GM23338 (cell line): ENCODE data around the gene MAP2K3. TPM values are rescaled to one million over a fixed set of nuclear protein-coding genes. Genes with fewer than 3 reads are reported as not detected.

Experiments
- ATAC-seq: fragments of 200-7000 bp; cut with Tn5 transposase; 3 replicates; pipeline ENCODE4 v1.9.1; 2020
- DNase-seq: peaks from one replicate; pipeline ENCODE4 v3.0.0-alpha.2; 2015; ENCODE audit warnings: low spot score
- H2AFZ ChIP-seq: fragments of 200-600 bp; sonication (generic); 2 replicates; pipeline ENCODE4 v1.8.0; 2016; ENCODE audit warnings: antibody characterized with exemption, mild to moderate bottlenecking, moderate library complexity
- H3F3A ChIP-seq: fragments of 200-600 bp; sonication (generic); replicated peaks from 2 replicates; pipeline ENCODE4 v1.8.0; 2017; ENCODE audit warnings: antibody characterized with exemption, mixed run types, low read depth
- H3K27ac ChIP-seq: fragments of 200-600 bp; sonication (generic); 2 replicates; pipeline ENCODE4 v1.6.1; 2016; ENCODE audit warnings: low read depth
- H3K27me3 ChIP-seq: fragments of 200-600 bp; sonication (generic); 2 replicates; pipeline ENCODE4 v1.8.0; 2016; ENCODE audit warnings: mild to moderate bottlenecking, mixed run types, moderate library complexity; ENCODE audit not compliant: insufficient read depth
- H3K36me3 ChIP-seq: fragments of 200-600 bp; sonication (generic); 2 replicates; pipeline ENCODE4 v1.8.0; 2016; ENCODE audit warnings: mild to moderate bottlenecking; ENCODE audit not compliant: insufficient read depth
- H3K4me1 ChIP-seq: fragments of 200-600 bp; sonication (generic); 2 replicates; pipeline ENCODE4 v1.8.0; 2016; ENCODE audit warnings: mild to moderate bottlenecking, moderate library complexity; ENCODE audit not compliant: insufficient read depth
- H3K4me2 ChIP-seq: fragments of 200-600 bp; sonication (generic); 2 replicates; pipeline ENCODE4 v1.7.1; 2017; ENCODE audit warnings: mixed run types
- H3K4me3 ChIP-seq: fragments of 200-600 bp; sonication (generic); 2 replicates; pipeline ENCODE4 v1.6.1; 2016; ENCODE audit warnings: mixed run types
- H3K79me2 ChIP-seq: fragments of 200-600 bp; sonication (generic); replicated peaks from 2 replicates; pipeline ENCODE4 v1.8.0; 2017; ENCODE audit warnings: mild to moderate bottlenecking; ENCODE audit not compliant: insufficient read depth
- H3K9me2 ChIP-seq: fragments of 200-600 bp; sonication (generic); 2 replicates; pipeline ENCODE4 v1.8.0; 2017; ENCODE audit not compliant: insufficient read depth
- H4K20me1 ChIP-seq: fragments of 200-600 bp; sonication (generic); replicated peaks from 2 replicates; pipeline ENCODE4 v1.8.0; 2017; ENCODE audit warnings: mild to moderate bottlenecking; ENCODE audit not compliant: insufficient read depth
- H3K27ac Mint-ChIP-seq: 2 replicates; pipeline ENCODE4 v1.8.0; 2020; ENCODE audit warnings: inconsistent platforms, mild to moderate bottlenecking, moderate library complexity, mixed read lengths
- H3K27me3 Mint-ChIP-seq: 3 replicates; pipeline ENCODE4 v1.8.0; 2022; ENCODE audit warnings: low read depth, mild to moderate bottlenecking, moderate library complexity, mixed read lengths, inconsistent platforms; ENCODE audit not compliant: insufficient read depth, poor library complexity
- H3K36me3 Mint-ChIP-seq: 3 replicates; pipeline ENCODE4 v1.8.0; 2021; ENCODE audit warnings: low read depth, mild to moderate bottlenecking, inconsistent platforms, moderate library complexity, mixed read lengths
- H3K4me1 Mint-ChIP-seq: 3 replicates; pipeline ENCODE4 v1.8.0; 2020; ENCODE audit warnings: mild to moderate bottlenecking, inconsistent platforms, mixed read lengths
- H3K4me3 Mint-ChIP-seq: 3 replicates; pipeline ENCODE4 v1.8.0; 2021; ENCODE audit warnings: moderate library complexity, mild to moderate bottlenecking, inconsistent platforms, mixed read lengths
- H3K9me3 Mint-ChIP-seq: 3 replicates; pipeline ENCODE4 v1.8.0; 2020; ENCODE audit warnings: moderate library complexity, mild to moderate bottlenecking, inconsistent platforms, mixed read lengths
- EZH2 ChIP-seq: fragments of 200-600 bp; sonication (generic); IDR thresholded peaks from one replicate; pipeline ENCODE4 v1.8.0; 2017; ENCODE audit warnings: antibody characterized with exemption, mild to moderate bottlenecking, low read depth; ENCODE audit not compliant: unreplicated experiment
- EZH2phosphoT487 ChIP-seq: fragments of 200-600 bp; sonication (generic); IDR thresholded peaks from one replicate; pipeline ENCODE4 v1.8.1; 2018; ENCODE audit warnings: antibody characterized with exemption; ENCODE audit not compliant: unreplicated experiment
- JUNB ChIP-seq: IDR thresholded peaks from one replicate; pipeline ENCODE4 v1.6.1; 2016; ENCODE audit warnings: antibody characterized with exemption; ENCODE audit not compliant: unreplicated experiment
- NANOG ChIP-seq: IDR thresholded peaks from 2 replicates; pipeline ENCODE4 v1.6.1; 2016; ENCODE audit warnings: antibody characterized with exemption, borderline replicate concordance
- POLR2AphosphoS5 ChIP-seq: IDR thresholded peaks from 2 replicates; pipeline ENCODE4 v1.6.1; 2016; ENCODE audit warnings: antibody characterized with exemption, low read depth
- STAT1 ChIP-seq: IDR thresholded peaks from one replicate; pipeline ENCODE4 v1.6.1; 2016; ENCODE audit warnings: antibody characterized with exemption; ENCODE audit not compliant: unreplicated experiment
- ZNF114 ChIP-seq: fragments of 250-450 bp; sonication (Bioruptor Pico); IDR thresholded peaks from 2 replicates; pipeline ENCODE4 v1.5.0; 2020; ENCODE audit warnings: mild to moderate bottlenecking, moderate library complexity
- ZNF331 ChIP-seq: fragments of 250-450 bp; sonication (Bioruptor Pico); IDR thresholded peaks from 2 replicates; pipeline ENCODE4 v1.5.0; 2020; ENCODE audit warnings: low read depth, mild to moderate bottlenecking, moderate library complexity
- polyA plus RNA-seq: library from polyadenylated mRNA; unstranded; fragments of >200 nt; fragmentation: Nextera tagmentation; extraction: Ambion mirVana; gene quantifications from 2 replicates; pipeline ENCODE4 v1.2.1, GENCODE V29; 2016
- total RNA-seq: library from RNA; depleted of rRNA; stranded (reverse); fragments of >200 nt; shearing (Covaris generic); gene quantifications from 2 replicates; pipeline ENCODE4 v1.2.3, GENCODE V29; 2014
- TF ChIP-seq, protein P1 (sequence below): IDR thresholded peaks from one replicate; pipeline ENCODE4 v1.6.1; 2018; ENCODE audit warnings: antibody characterized with exemption; ENCODE audit not compliant: unreplicated experiment
- TF ChIP-seq, protein P2 (sequence below): fragments of 250-450 bp; sonication (Bioruptor Pico); IDR thresholded peaks from 2 replicates; pipeline ENCODE4 v1.5.0; 2020; ENCODE audit warnings: mild to moderate bottlenecking, moderate library complexity

The MAP2K3 gene
- total and polyA plus RNA-seq, 2 experiments from 2014 or later, result 28.5 to 31.7 TPM

DNA sequence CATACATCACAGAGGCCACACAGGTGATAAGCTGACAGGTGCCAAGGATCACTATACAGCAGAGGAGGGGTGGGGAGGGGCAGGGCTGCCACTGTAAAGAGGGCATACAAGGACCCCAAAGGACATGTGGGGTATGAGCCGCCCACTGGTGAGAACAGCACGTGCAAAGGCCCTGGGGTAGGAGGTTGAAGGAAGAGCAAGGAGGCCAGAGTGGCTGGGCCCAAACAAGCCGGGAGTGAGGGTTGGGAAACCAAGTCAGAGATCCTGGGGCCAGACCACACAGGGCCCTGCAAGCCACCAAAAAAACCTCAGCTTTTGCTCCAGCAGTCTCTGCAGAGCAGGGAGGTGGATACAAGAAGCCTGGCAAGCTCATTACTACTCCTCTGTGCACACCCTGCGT, 37.8 kb upstream of the MAP2K3 start (continued):
- TF ChIP-seq, protein P1, sequence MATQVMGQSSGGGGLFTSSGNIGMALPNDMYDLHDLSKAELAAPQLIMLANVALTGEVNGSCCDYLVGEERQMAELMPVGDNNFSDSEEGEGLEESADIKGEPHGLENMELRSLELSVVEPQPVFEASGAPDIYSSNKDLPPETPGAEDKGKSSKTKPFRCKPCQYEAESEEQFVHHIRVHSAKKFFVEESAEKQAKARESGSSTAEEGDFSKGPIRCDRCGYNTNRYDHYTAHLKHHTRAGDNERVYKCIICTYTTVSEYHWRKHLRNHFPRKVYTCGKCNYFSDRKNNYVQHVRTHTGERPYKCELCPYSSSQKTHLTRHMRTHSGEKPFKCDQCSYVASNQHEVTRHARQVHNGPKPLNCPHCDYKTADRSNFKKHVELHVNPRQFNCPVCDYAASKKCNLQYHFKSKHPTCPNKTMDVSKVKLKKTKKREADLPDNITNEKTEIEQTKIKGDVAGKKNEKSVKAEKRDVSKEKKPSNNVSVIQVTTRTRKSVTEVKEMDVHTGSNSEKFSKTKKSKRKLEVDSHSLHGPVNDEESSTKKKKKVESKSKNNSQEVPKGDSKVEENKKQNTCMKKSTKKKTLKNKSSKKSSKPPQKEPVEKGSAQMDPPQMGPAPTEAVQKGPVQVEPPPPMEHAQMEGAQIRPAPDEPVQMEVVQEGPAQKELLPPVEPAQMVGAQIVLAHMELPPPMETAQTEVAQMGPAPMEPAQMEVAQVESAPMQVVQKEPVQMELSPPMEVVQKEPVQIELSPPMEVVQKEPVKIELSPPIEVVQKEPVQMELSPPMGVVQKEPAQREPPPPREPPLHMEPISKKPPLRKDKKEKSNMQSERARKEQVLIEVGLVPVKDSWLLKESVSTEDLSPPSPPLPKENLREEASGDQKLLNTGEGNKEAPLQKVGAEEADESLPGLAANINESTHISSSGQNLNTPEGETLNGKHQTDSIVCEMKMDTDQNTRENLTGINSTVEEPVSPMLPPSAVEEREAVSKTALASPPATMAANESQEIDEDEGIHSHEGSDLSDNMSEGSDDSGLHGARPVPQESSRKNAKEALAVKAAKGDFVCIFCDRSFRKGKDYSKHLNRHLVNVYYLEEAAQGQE, result no peak
- TF ChIP-seq EZH2 (no peak), POLR2AphosphoS5 (no peak), EZH2phosphoT487 (no peak), NANOG (no peak)

DNA sequence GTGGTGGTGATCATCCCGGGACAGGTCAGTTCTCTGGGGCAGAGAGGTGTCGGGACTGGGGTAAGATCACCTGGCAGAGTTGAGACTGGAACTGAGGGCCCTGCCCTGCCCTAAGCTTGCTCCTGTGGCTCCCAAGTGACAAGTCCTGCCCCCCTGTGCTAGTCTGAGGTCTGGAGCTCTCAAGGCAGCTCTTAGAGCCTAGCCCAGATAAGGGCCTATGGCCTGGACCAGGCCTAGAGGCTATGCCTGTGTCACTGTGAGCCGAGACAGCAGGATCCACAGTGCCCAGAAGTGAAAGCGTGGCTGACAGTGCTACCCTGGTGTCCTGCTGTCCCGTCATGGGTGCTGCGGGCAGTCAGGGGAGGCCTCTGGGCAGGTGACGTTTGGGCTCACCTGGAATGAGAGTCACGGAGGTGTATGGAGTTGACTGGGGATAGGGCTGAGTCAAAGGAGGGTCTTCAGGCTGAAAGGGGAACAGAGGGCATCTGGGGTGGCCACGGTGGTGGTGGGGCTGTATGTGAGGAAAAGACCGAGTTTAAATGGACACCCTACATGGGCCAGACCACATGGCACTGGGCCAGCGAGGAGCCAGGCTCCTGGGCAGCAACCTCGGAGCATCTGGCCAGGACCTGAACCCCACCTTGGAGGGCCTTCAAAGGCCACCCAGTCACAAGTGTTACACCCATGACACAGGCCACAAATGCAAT, 36.8 kb upstream of the MAP2K3 start:
- Histone ChIP-seq H3K4me3 (no peak overlapping the region), H3K9me2 (no peaks in the 10 kb centered on the region), H3K27me3 (peaks cover 5% of the 10 kb centered on the region; the same call in 1 of the 2 replicates), H3K4me2 (no peak overlapping the region), H3K4me1 (peaks cover 3% of the 10 kb centered on the region; the same call in 1 of the 2 replicates), H2AFZ (no peak overlapping the region), H3F3A (no peaks in the 10 kb centered on the region), H3K36me3 (no peaks in the 10 kb centered on the region), H3K79me2 (no peaks in the 10 kb centered on the region), H3K27ac (no peak overlapping the region), H4K20me1 (no peaks in the 10 kb centered on the region)
- peaks cover 9% of the 10 kb centered on the region for H3K27me3 Mint-ChIP-seq
- no peak for TF ChIP-seq NANOG
- H3K36me3 Mint-ChIP-seq, result no peaks in the 10 kb centered on the region
- no peak overlapping the region for H3K4me3 Mint-ChIP-seq
- H3K4me1 Mint-ChIP-seq, result peaks cover 3% of the 10 kb centered on the region; the same call in 2 of the 3 replicates
- no peak for ATAC-seq
- no peak overlapping the region for H3K27ac Mint-ChIP-seq
- no peak for DNase-seq
- H3K9me3 Mint-ChIP-seq, result no peaks in the 10 kb centered on the region; the same call in 2 of the 3 replicates

DNA sequence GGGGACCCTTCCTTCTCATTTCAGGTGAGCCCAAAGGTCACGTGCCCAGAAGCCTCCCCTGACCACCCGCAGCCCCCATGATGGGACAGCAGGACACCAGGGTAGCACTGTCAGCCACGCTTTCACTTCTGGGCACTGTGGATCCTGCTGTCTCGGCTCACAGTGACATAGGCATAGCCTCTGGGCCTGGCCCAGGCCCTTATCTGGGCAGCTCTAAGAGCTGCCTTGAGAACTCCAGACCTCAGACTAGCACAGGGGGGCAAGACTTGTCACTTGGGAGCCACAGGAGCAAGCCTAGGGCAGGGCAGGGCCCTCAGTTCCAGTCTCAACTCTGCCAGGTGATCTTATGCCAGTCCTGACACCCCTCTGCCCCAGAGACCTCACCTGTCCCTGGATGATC, 36.0 kb upstream of the MAP2K3 start:
- H3K27ac Mint-ChIP-seq, result no peak overlapping the region
- H3K4me3 Mint-ChIP-seq, result no peak overlapping the region
- H3K4me2 ChIP-seq, result no peak overlapping the region
- no peaks in the 10 kb centered on the region for H3K36me3 ChIP-seq
- H4K20me1 ChIP-seq, result no peaks in the 10 kb centered on the region
- H3K27ac ChIP-seq, result no peak overlapping the region
- H2AFZ ChIP-seq, result no peak overlapping the region
- DNase-seq (no peak), ATAC-seq (no peak)
- H3K4me3 ChIP-seq, result no peak overlapping the region
- H3K79me2 ChIP-seq, result no peaks in the 10 kb centered on the region
- no peaks in the 10 kb centered on the region for H3K36me3 Mint-ChIP-seq
- peaks cover 3% of the 10 kb centered on the region; the same call in 1 of the 2 replicates for H3K4me1 ChIP-seq
- H3K27me3 ChIP-seq, result peaks cover 5% of the 10 kb centered on the region; the same call in 1 of the 2 replicates
- H3K27me3 Mint-ChIP-seq, result peaks cover 10% of the 10 kb centered on the region
- H3K9me3 Mint-ChIP-seq, result no peaks in the 10 kb centered on the region; the same call in 2 of the 3 replicates
- H3F3A ChIP-seq, result no peaks in the 10 kb centered on the region
- H3K4me1 Mint-ChIP-seq, result peaks cover 3% of the 10 kb centered on the region; the same call in 2 of the 3 replicates
- H3K9me2 ChIP-seq, result no peaks in the 10 kb centered on the region
- TF ChIP-seq, protein P2, sequence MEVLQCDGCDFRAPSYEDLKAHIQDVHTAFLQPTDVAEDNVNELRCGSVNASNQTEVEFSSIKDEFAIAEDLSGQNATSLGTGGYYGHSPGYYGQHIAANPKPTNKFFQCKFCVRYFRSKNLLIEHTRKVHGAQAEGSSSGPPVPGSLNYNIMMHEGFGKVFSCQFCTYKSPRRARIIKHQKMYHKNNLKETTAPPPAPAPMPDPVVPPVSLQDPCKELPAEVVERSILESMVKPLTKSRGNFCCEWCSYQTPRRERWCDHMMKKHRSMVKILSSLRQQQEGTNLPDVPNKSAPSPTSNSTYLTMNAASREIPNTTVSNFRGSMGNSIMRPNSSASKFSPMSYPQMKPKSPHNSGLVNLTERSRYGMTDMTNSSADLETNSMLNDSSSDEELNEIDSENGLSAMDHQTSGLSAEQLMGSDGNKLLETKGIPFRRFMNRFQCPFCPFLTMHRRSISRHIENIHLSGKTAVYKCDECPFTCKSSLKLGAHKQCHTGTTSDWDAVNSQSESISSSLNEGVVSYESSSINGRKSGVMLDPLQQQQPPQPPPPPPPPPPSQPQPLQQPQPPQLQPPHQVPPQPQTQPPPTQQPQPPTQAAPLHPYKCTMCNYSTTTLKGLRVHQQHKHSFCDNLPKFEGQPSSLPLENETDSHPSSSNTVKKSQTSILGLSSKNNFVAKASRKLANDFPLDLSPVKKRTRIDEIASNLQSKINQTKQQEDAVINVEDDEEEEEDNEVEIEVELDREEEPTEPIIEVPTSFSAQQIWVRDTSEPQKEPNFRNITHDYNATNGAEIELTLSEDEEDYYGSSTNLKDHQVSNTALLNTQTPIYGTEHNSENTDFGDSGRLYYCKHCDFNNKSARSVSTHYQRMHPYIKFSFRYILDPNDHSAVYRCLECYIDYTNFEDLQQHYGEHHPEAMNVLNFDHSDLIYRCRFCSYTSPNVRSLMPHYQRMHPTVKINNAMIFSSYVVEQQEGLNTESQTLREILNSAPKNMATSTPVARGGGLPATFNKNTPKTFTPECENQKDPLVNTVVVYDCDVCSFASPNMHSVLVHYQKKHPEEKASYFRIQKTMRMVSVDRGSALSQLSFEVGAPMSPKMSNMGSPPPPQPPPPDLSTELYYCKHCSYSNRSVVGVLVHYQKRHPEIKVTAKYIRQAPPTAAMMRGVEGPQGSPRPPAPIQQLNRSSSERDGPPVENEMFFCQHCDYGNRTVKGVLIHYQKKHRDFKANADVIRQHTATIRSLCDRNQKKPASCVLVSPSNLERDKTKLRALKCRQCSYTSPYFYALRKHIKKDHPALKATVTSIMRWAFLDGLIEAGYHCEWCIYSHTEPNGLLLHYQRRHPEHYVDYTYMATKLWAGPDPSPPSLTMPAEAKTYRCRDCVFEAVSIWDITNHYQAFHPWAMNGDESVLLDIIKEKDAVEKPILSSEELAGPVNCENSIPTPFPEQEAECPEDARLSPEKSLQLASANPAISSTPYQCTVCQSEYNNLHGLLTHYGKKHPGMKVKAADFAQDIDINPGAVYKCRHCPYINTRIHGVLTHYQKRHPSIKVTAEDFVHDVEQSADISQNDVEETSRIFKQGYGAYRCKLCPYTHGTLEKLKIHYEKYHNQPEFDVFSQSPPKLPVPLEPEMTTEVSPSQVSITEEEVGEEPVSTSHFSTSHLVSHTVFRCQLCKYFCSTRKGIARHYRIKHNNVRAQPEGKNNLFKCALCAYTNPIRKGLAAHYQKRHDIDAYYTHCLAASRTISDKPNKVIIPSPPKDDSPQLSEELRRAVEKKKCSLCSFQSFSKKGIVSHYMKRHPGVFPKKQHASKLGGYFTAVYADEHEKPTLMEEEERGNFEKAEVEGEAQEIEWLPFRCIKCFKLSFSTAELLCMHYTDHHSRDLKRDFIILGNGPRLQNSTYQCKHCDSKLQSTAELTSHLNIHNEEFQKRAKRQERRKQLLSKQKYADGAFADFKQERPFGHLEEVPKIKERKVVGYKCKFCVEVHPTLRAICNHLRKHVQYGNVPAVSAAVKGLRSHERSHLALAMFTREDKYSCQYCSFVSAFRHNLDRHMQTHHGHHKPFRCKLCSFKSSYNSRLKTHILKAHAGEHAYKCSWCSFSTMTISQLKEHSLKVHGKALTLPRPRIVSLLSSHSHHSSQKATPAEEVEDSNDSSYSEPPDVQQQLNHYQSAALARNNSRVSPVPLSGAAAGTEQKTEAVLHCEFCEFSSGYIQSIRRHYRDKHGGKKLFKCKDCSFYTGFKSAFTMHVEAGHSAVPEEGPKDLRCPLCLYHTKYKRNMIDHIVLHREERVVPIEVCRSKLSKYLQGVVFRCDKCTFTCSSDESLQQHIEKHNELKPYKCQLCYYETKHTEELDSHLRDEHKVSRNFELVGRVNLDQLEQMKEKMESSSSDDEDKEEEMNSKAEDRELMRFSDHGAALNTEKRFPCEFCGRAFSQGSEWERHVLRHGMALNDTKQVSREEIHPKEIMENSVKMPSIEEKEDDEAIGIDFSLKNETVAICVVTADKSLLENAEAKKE, result no peak
- TF ChIP-seq STAT1 (no peak), ZNF114 (no peak), JUNB (no peak), POLR2AphosphoS5 (no peak), EZH2phosphoT487 (no peak), ZNF331 (no peak), EZH2 (no peak)
